Ramos (cell line): ENCODE data around the gene PRRC2C.

Experiments
- in situ Hi-C: fragments of 300-500 bp; cut with MboI; formaldehyde crosslinking; loops from one replicate; pipeline ENCODE4 v1.14.3; 2022; ENCODE audit warnings: low sequenced_read_pairs; ENCODE audit not compliant: unreplicated experiment

The PRRC2C gene

DNA sequence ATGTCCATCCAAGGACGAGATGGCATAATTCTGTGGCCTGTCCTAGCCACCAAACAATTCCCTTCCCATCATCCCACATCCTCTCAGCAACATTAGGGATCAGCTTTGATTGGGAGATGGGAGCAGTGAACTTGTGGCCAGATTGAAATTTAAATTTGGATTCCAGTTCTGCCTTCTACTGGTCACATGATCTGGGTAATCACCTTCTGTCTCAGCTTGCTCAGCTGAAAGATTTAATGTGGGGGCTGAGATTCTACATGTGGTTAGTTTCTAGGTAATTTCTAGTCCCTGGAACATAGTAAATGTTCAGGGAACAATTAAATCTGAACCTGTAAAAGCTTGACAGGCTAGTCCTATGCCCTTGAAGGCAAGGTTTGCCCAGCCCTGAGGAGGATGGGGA, 139.9 kb downstream of the PRRC2C start:
- in situ Hi-C loops: no loop called here

DNA sequence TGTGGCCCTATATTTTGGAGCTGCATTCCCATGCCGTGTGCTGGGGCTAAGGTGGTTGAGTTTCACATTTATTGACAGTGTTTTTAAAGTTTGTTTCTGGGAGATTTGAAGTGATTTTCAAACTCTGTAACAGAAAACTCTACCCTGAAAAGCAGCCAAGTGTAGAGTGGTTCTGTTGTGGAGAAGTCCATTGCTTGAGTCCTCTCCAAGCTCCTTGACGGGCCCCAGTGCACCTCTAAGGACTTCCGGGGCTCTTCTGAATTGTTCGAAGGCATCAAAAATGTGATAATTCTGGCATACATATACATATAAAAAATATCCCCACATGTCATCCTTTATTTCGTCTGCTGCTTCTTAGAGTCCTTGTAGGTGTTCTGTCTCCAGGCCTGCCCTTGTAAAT, 141.7 kb downstream of the PRRC2C start:
- in situ Hi-C loops: no loop called here

DNA sequence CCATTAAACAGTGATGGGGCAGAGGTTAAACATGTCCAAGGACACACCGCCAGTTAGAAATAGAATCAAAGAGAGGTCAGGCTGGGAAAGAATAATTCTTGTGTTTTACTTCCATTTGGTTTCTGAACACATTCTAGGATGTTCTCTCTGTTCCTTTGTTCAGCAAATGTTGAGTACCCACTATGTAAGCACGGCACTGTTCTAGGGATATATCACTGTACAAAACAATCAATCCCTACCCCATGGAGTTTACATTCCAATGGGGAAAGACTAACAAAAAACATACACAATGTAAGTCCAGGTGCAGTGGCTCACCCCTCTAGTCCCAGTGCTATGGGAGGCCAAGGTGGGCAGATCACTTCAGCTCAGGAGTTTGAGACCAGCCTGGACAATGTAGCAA, 142.9 kb downstream of the PRRC2C start:
- in situ Hi-C loops: no loop called here

DNA sequence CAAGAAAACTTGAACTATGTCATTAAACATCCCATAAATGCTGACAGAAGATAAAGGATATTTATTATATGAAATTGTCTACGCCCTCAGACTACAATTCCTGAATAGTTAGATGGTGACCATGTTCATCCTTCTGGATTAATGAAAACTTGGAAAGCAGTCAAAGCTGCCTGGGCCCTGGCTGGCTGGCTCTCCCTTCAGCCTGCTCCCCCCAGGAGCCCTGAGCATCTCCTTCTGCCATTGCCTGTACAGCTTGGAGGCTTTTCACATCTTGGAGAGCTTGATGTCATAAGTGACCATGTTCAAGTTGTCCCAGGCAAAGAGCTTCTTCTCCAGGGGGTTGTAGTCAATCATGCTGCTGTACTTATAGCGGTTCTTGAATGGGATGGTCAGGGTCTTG, 150.3 kb downstream of the PRRC2C start:
- in situ Hi-C loops: no loop called here

DNA sequence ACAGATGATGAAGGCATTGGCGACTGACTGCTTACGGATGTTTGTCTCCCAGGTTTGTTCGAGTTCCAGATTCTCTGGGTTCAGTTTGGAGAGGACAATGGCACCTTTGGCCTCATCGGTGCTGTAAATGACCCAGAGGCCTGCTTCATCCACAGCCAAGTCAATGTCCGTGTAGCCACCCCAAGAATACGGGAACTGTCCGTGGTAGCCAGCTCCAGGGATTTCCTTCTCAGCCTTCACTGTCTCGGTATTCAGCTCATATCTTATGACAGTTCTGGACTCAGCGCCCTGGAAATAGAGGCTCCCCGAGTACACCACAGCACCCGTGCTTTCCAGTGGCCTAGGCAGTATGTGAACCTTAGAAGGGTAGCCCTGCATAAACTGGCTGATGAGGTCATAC, 150.8 kb downstream of the PRRC2C start:
- in situ Hi-C loops: no loop called here

DNA sequence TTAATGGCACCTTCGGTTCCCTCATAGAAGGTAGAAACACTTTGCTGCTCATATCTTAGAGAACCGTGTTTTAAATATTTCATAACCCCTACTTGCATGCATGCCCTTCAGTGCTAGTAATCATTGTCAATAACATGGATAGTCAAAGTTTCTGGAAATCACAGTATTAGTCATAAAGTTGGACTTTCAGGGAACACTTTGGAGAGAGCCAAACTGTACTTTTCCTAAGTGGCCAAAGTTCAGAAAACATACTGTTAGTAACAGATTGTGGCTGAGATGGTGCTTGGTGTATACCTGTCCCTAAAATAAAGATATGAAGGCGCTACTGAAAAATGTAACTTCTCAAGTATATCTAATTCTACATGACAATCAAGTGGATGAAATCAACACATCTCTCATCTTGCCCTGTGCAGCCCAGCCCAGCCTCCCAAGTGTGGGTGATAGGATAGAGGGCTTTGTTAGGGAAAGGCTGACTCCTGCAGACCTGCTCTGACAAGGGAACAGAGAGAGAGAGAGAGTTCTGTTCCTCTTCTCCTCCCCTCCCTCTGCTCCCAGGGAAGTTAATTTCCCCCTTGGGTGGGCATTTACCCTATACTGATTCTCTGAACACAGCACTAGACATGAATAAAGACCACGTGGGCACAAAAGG, 152.7 kb downstream of the PRRC2C start:
- in situ Hi-C loops: no loop called here

DNA sequence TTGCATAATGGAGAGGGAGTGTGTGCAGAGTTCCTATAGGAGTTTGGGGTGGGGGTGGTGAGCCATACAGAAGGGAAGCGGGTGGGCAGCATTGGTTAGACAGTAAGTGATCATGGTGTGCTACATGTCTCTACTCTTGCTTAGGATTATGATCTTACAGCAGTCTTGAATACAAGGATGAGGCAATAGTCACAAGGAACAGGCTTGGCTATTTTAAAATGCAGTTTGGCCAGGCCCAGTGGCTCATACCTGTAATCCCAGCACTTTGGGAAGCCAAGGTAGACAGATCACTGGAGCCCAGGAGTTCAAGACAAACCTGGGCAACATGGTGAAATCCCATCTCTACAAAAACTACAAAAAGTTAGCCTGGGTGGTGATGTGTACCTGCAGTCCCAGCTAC, 154.9 kb downstream of the PRRC2C start:
- in situ Hi-C loops: loop anchor here (5.0 kb wide), 1 partner anchor 342 kb away; no protein-coding TSS in a partner anchor

DNA sequence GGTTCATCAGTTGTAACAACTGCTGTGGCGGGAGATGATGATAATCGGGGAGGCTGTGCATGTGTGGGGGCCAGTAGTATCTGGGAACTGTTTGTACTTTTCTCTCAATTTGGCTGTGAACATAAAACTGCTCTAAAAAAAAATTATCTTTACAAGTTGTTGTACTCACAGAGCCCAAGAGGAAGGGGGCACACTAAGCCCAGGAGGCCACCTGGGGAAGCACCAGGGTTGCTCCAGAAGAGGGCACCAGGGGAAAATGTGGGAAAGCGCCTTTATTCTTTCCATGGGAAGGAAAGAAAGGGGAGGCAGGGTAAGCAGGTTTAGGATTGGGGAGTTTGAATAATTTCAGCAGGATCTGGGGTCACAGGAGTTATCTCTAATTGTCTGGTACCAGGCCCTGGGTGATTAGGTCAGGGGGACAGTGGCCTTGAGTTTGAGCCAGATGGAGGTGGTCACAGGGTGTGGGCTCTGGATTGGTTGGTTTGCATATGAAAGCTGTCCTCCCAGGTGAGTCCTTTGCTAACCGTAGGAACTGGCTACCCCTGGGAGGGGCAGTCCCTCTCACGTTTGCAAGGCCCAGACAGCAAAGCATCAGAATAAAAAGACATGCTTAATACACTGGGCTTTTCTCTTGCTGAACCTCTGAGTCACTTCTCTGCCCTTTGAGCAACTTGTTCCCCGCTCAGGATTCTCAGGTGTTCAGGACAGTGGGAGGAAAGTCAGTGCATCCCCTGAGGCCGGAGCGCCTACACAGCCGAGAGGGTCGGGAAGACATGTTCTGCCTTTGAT, 155.9 kb downstream of the PRRC2C start:
- in situ Hi-C loops: loop anchor here (5.0 kb wide), 1 partner anchor 341 kb away; no protein-coding TSS in a partner anchor

DNA sequence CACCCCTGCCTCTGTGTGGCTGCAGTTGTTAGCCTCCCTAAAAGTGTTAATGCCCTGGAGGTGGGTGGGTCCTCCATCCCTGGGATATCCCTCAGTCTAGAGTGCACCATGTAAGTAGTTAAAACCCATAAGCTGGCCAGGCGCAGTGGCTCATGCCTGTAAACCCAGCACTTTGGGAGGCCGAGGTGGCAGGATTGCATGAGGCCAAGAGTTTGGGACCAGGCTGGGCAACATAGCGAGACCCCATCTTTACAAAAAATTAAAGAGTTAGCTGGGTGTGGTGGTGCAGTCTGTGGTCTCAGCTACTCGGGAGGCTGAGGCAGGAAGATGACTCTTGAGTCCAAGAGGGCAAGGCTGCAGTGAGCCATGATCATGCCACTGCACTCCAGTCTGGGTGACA, 156.9 kb downstream of the PRRC2C start:
- in situ Hi-C loops: loop anchor here (5.0 kb wide), 1 partner anchor 340 kb away; no protein-coding TSS in a partner anchor
